ENCODE measurements around the gene ERFL. TPM values are rescaled to one million over a fixed set of nuclear protein-coding genes. Genes with fewer than 3 reads are reported as not detected.

ERFL gene
- polyA plus RNA-seq, 1 experiment: 0.04 TPM

- no peaks in the 10 kb centered on the region for H3K36me3 ChIP-seq (ENCODE audit: control insufficient read depth, insufficient read depth, low read length)
- DNase-seq (ENCODE audit: low read depth): no peak
- peaks cover 48% of the 10 kb centered on the region for H3K27me3 ChIP-seq (ENCODE audit: control insufficient read depth, insufficient read depth, low read length)
- no peak overlapping the region for H3K4me3 ChIP-seq (ENCODE audit: low read depth, low read length)
- ChIA-PET POLR2A (no interaction called here), CTCF (no interaction called here)
- no peak for TF ChIP-seq CTCF (IDR thresholded peaks at IDR 0.05; ENCODE audit: insufficient read depth, low read depth, low read length)
These were observed 7.2 kb downstream of the ERFL start for GRCh38 chr19:41920882-41921576.

- no peak overlapping the region for H3K4me3 ChIP-seq (ENCODE audit: low read depth, low read length)
- peaks cover 48% of the 10 kb centered on the region for H3K27me3 ChIP-seq (ENCODE audit: control insufficient read depth, insufficient read depth, low read length)
- TF ChIP-seq CTCF (IDR thresholded peaks at IDR 0.05; ENCODE audit: insufficient read depth, low read depth, low read length): no peak
- CTCF ChIA-PET: interaction anchor here (1.1 kb wide), 1 partner anchor 11 kb away, joined by 3 read pairs; no protein-coding TSS in a partner anchor
- H3K36me3 ChIP-seq (ENCODE audit: control insufficient read depth, insufficient read depth, low read length): no peaks in the 10 kb centered on the region
- POLR2A ChIA-PET: no interaction called here
- no peak for DNase-seq (ENCODE audit: low read depth)
These were observed 8.1 kb downstream of the ERFL start for GRCh38 chr19:41919948-41920712.

- no peak for DNase-seq (ENCODE audit: low read depth)
- ChIA-PET POLR2A (no interaction called here), CTCF (interaction anchor here (1.1 kb wide), 1 partner anchor 12 kb away, joined by 3 read pairs; no protein-coding TSS in a partner anchor)
- H3K27me3 ChIP-seq (ENCODE audit: control insufficient read depth, insufficient read depth, low read length): peaks cover 45% of the 10 kb centered on the region
- H3K4me3 ChIP-seq (ENCODE audit: low read depth, low read length): no peak overlapping the region
- H3K36me3 ChIP-seq (ENCODE audit: control insufficient read depth, insufficient read depth, low read length): no peaks in the 10 kb centered on the region
- no peak for TF ChIP-seq CTCF (IDR thresholded peaks at IDR 0.05; ENCODE audit: insufficient read depth, low read depth, low read length)
These were observed 9.5 kb downstream of the ERFL start for GRCh38 chr19:41918653-41919244.

- peaks cover 48% of the 10 kb centered on the region for H3K27me3 ChIP-seq (ENCODE audit: control insufficient read depth, insufficient read depth, low read length)
- CTCF ChIA-PET: no interaction called here
These were observed 10.2 kb downstream of the ERFL start for GRCh38 chr19:41918095-41918494.

More at GRCh38 chr19:41918095-41918494, 10.2 kb downstream of the ERFL start:
- POLR2A ChIA-PET: no interaction called here
- no peak for TF ChIP-seq CTCF (IDR thresholded peaks at IDR 0.05; ENCODE audit: insufficient read depth, low read depth, low read length)
- no peak for DNase-seq (ENCODE audit: low read depth)
- Histone ChIP-seq H3K4me3 (ENCODE audit: low read depth, low read length) (no peak overlapping the region), H3K36me3 (ENCODE audit: control insufficient read depth, insufficient read depth, low read length) (no peaks in the 10 kb centered on the region)

Data from BJ (cell line).